Tibial nerve (tissue), 4 donors: ENCODE measurements around the gene ASB10. TPM values are rescaled to one million over a fixed set of nuclear protein-coding genes. Genes with fewer than 3 reads are reported as not detected.

Experiments
- DNase-seq, 2 donors: peaks; one replicate each; pipeline ENCODE4 v3.0.0-alpha.2; 2019; ENCODE audit warnings: low spot score in 2 of 2
- H3K27ac ChIP-seq, 4 donors: fragments of 200-600 bp; sonication (generic) in 3 of 4; one replicate each; pipeline ENCODE4 v1.5.1; 2017 to 2019; ENCODE audit warnings: mild to moderate bottlenecking in 1 of 4
- H3K27me3 ChIP-seq, 2 donors: fragments of 200-600 bp; sonication (generic) in 1 of 2; one replicate each; pipeline versions ENCODE4 v1.5.1 to v1.6.0; 2017 to 2019
- H3K36me3 ChIP-seq, 3 donors: fragments of 200-600 bp; sonication (generic); one replicate each; pipeline ENCODE4 v1.5.1; 2018 to 2019
- H3K4me1 ChIP-seq, 4 donors: fragments of 200-600 bp; sonication (generic) in 3 of 4; one replicate each; pipeline ENCODE4 v1.5.1; 2017 to 2019
- H3K4me3 ChIP-seq, 4 donors: fragments of 200-600 bp; sonication (generic) in 3 of 4; one replicate each; pipeline ENCODE4 v1.5.1; 2017 to 2019; ENCODE audit warnings: mild to moderate bottlenecking in 1 of 4, moderate library complexity in 1 of 4
- H3K9me3 ChIP-seq, 4 donors: fragments of 200-600 bp; sonication (generic) in 3 of 4; one replicate each; pipeline ENCODE4 v1.5.1; 2017 to 2019
- CTCF ChIP-seq, 5 experiments: fragments of 200-600 bp in 3 of 5; fragments of 450-650 bp in 2 of 5; sonication (generic) in 3 of 5; IDR thresholded peaks; one replicate each; pipeline ENCODE4 v1.5.1; 2016 to 2019; ENCODE audit warnings: antibody characterized with exemption in 5 of 5, mild to moderate bottlenecking in 3 of 5, moderate library complexity in 2 of 5
- EP300 ChIP-seq, 2 donors: sonication (generic); formaldehyde crosslinking; IDR thresholded peaks; one replicate each; pipeline ENCODE4 v1.6.1; 2017; ENCODE audit warnings: antibody characterized with exemption in 2 of 2, mild to moderate bottlenecking in 1 of 2
- POLR2A ChIP-seq, 2 donors: fragments of 450-650 bp; IDR thresholded peaks; one replicate each; pipeline ENCODE4 v1.6.1; 2017; ENCODE audit warnings: antibody characterized with exemption in 2 of 2, mild to moderate bottlenecking in 2 of 2, moderate library complexity in 2 of 2
- WGBS, 2 donors: methylation state at CpG; one replicate each; pipeline ENCODE4 v1.1.5; 2018; 5-methylcytosine and 5-hydroxymethylcytosine counted together
- total RNA-seq, 4 donors: library from RNA; depleted of rRNA; stranded (reverse); fragments of >200 nt; gene quantifications; one replicate each; pipeline ENCODE4 v1.1.0, GENCODE V29; 2016

ASB10 gene
- total RNA-seq, 4 donors from 2014 or later = not detected

GRCh38 chr7:151207804-151208203 is 20.8 kb upstream of the ASB10 start:
- TF ChIP-seq CTCF (IDR thresholded peaks at IDR 0.05) (no peak), POLR2A (IDR thresholded peaks at IDR 0.05) (no peak), EP300 (IDR thresholded peaks at IDR 0.05) (no peak)
- no peaks in the 10 kb centered on the region for H3K9me3 ChIP-seq
- peaks cover 0 to 10% of the 10 kb centered on the region in 2 donors for H3K27me3 ChIP-seq
- DNase-seq = no peak
- no peaks in the 10 kb centered on the region for H3K4me1 ChIP-seq
- no peak overlapping the region for H3K4me3 ChIP-seq
- WGBS, 2 donors = 67 to 70% methylated on average over 8 to 12 of the region's 12 CpGs
- no peak overlapping the region for H3K27ac ChIP-seq
- H3K36me3 ChIP-seq = peaks cover 0 to 36% (median 0%) of the 10 kb centered on the region in 3 donors

- DNase-seq = no peak
- WGBS, 2 donors = 60 to 66% methylated on average over 9 of the region's 9 CpGs
Measured at GRCh38 chr7:151207315-151207714, 20.3 kb upstream of the ASB10 start.

GRCh38 chr7:151206914-151207313 is 19.9 kb upstream of the ASB10 start:
- no peak for DNase-seq
- H3K9me3 ChIP-seq = no peaks in the 10 kb centered on the region
- no peak overlapping the region for H3K4me3 ChIP-seq
- TF ChIP-seq EP300 (IDR thresholded peaks at IDR 0.05) (no peak), CTCF (IDR thresholded peaks at IDR 0.05) (no peak), POLR2A (IDR thresholded peaks at IDR 0.05) (no peak)
- no peaks in the 10 kb centered on the region for H3K4me1 ChIP-seq
- H3K27me3 ChIP-seq = peaks cover 0 to 10% of the 10 kb centered on the region in 2 donors
- peaks cover 0 to 27% (median 0%) of the 10 kb centered on the region in 3 donors for H3K36me3 ChIP-seq
- 61 to 66% methylated on average over 9 of the region's 9 CpGs for WGBS, 2 donors
- H3K27ac ChIP-seq = no peak overlapping the region

More at GRCh38 chr7:151207315-151207714, 20.3 kb upstream of the ASB10 start:
- H3K9me3 ChIP-seq = no peaks in the 10 kb centered on the region
- H3K36me3 ChIP-seq = peaks cover 0 to 31% (median 0%) of the 10 kb centered on the region in 3 donors
- no peak overlapping the region for H3K27ac ChIP-seq
- H3K27me3 ChIP-seq = peaks cover 0 to 10% of the 10 kb centered on the region in 2 donors
- no peak overlapping the region for H3K4me3 ChIP-seq
- TF ChIP-seq POLR2A (IDR thresholded peaks at IDR 0.05) (no peak), EP300 (IDR thresholded peaks at IDR 0.05) (no peak), CTCF (IDR thresholded peaks at IDR 0.05) (no peak)
- H3K4me1 ChIP-seq = no peaks in the 10 kb centered on the region

GRCh38 chr7:151205730-151206129 is 18.7 kb upstream of the ASB10 start:
- peaks cover 0 to 15% (median 0%) of the 10 kb centered on the region in 3 donors for H3K36me3 ChIP-seq
- H3K27me3 ChIP-seq = peaks cover 0 to 10% of the 10 kb centered on the region in 2 donors
- no peak overlapping the region for H3K27ac ChIP-seq
- H3K9me3 ChIP-seq = no peaks in the 10 kb centered on the region
- DNase-seq = no peak
- WGBS, 2 donors = 69 to 78% methylated on average over 6 of the region's 6 CpGs
- no peaks in the 10 kb centered on the region for H3K4me1 ChIP-seq
- no peak overlapping the region for H3K4me3 ChIP-seq
- TF ChIP-seq CTCF (IDR thresholded peaks at IDR 0.05) (no peak), POLR2A (IDR thresholded peaks at IDR 0.05) (no peak), EP300 (IDR thresholded peaks at IDR 0.05) (no peak)

- Histone ChIP-seq H3K27me3 (peaks cover 0 to 10% of the 10 kb centered on the region in 2 donors), H3K36me3 (peaks cover 0 to 3% (median 0%) of the 10 kb centered on the region in 3 donors), H3K9me3 (no peaks in the 10 kb centered on the region), H3K27ac (no peak overlapping the region), H3K4me1 (peaks cover 0 to 5% (median 1%) of the 10 kb centered on the region in 4 donors), H3K4me3 (no peak overlapping the region)
- TF ChIP-seq CTCF (IDR thresholded peaks at IDR 0.05) (no peak), POLR2A (IDR thresholded peaks at IDR 0.05) (no peak), EP300 (IDR thresholded peaks at IDR 0.05) (no peak)
- 59 to 79% methylated on average over 47 of the region's 48 CpGs for WGBS, 2 donors
- no peak for DNase-seq
Measured at GRCh38 chr7:151204383-151205032, 17.5 kb upstream of the ASB10 start.
